ENCODE measurements around the gene TSPAN6. TPM values are rescaled to one million over a fixed set of nuclear protein-coding genes. Genes with fewer than 3 reads are reported as not detected.

The TSPAN6 gene
- total and polyA plus RNA-seq, 10 of the 15 experiments (the other 5 are each of a cell fraction or from before 2014, with no cell fraction given): 0.04 to 0.23 (median 0.08) TPM; not detected in 5

- ChIA-PET SMC1A (ENCODE audit: uncharacterized antibody, unreplicated experiment) (no interaction called here), RAD21 (ENCODE audit: unreplicated experiment) (no interaction called here), POLR2A (no interaction called here), CTCF (interaction anchor here (7.5 kb wide), 1 partner anchor 85 kb away, joined by 128 read pairs; no protein-coding TSS in a partner anchor)
- in situ Hi-C loops (cut with MboI): no loop called here
- Histone ChIP-seq H3K36me3 (ENCODE audit: control insufficient read depth in 2 of 2, insufficient read depth in 2 of 2, low read length in 1 of 2) (no peaks in the 10 kb centered on the region), H3K4me2 (ENCODE audit: control insufficient read depth, insufficient read depth) (no peak overlapping the region), H3K9ac (ENCODE audit: control insufficient read depth, insufficient read depth, low read length) (no peak overlapping the region), H3K9me3 (replicated peaks; ENCODE audit: control insufficient read depth, insufficient read depth, low read length) (no peaks in the 10 kb centered on the region), H3K4me1 (ENCODE audit: control insufficient read depth, insufficient read depth, low read length) (peaks cover 7% of the 10 kb centered on the region; the same call in 1 of the 2 replicates), H4K20me1 (ENCODE audit: control insufficient read depth, insufficient read depth) (no peaks in the 10 kb centered on the region), H3K27me3 (replicated peaks in 1 of 2; ENCODE audit: control insufficient read depth in 2 of 2, insufficient read depth in 2 of 2, low read length in 1 of 2) (no peaks in the 10 kb centered on the region; a peak in 1 of 4 replicates), H2AFZ (ENCODE audit: control insufficient read depth, low read depth, low read length) (no peak overlapping the region), H3K27ac (ENCODE audit: control insufficient read depth, insufficient read depth) (no peak overlapping the region), H3K4me3 (no peak overlapping the region), H3K79me2 (ENCODE audit: control insufficient read depth, insufficient read depth, low read length) (no peaks in the 10 kb centered on the region)
- no peak for ATAC-seq
- intact Hi-C loops (cut with micrococcal nuclease; ENCODE audit: unreplicated experiment): no loop called here
- no TSS peak for BruUV-seq (replicated peaks)
- no peak for FAIRE-seq
- no peak for DNase-seq (ENCODE audit: low read depth, low spot score)
- WGBS (ENCODE audit: insufficient coverage, insufficient replicate concordance, low lambda C conversion rate, missing lambda C conversion rate): 59% methylated on average over 8 of the region's 8 CpGs
- TF ChIP-seq BMI1 (IDR thresholded peaks at IDR 0.05; ENCODE audit: borderline replicate concordance) (no peak), PBX3 (IDR thresholded peaks at IDR 0.05; ENCODE audit: insufficient replicate concordance, low read depth, low read length) (no peak), E2F8 (IDR thresholded peaks at IDR 0.05; ENCODE audit: low read depth, partially characterized antibody) (no peak), MYB (IDR thresholded peaks at IDR 0.05; ENCODE audit: borderline replicate concordance, low read depth, low read length) (no peak), HDAC6 (IDR thresholded peaks at IDR 0.05; ENCODE audit: unreplicated experiment) (no peak), BCLAF1 (IDR thresholded peaks at IDR 0.05) (no peak), BRCA1 (IDR thresholded peaks at IDR 0.05; ENCODE audit: low read depth, low read length) (no peak), MEF2B (IDR thresholded peaks at IDR 0.05; ENCODE audit: partially characterized antibody, poor library complexity, severe bottlenecking) (no peak), EGR1 (IDR thresholded peaks at IDR 0.05; ENCODE audit: borderline replicate concordance in 1 of 2, low read depth in 2 of 2, low read length in 2 of 2) (no peak), SMAD5 (IDR thresholded peaks at IDR 0.05; ENCODE audit: low read depth) (no peak), HSF1 (IDR thresholded peaks at IDR 0.05; ENCODE audit: low read depth, low read length) (no peak)
- TF ChIP-seq, protein P1, sequence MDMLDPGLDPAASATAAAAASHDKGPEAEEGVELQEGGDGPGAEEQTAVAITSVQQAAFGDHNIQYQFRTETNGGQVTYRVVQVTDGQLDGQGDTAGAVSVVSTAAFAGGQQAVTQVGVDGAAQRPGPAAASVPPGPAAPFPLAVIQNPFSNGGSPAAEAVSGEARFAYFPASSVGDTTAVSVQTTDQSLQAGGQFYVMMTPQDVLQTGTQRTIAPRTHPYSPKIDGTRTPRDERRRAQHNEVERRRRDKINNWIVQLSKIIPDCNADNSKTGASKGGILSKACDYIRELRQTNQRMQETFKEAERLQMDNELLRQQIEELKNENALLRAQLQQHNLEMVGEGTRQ (IDR thresholded peaks at IDR 0.05; ENCODE audit: borderline replicate concordance, low read depth, low read length): no peak
- TF ChIP-seq, protein P2, sequence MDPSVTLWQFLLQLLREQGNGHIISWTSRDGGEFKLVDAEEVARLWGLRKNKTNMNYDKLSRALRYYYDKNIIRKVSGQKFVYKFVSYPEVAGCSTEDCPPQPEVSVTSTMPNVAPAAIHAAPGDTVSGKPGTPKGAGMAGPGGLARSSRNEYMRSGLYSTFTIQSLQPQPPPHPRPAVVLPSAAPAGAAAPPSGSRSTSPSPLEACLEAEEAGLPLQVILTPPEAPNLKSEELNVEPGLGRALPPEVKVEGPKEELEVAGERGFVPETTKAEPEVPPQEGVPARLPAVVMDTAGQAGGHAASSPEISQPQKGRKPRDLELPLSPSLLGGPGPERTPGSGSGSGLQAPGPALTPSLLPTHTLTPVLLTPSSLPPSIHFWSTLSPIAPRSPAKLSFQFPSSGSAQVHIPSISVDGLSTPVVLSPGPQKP (IDR thresholded peaks at IDR 0.05; ENCODE audit: low read depth, low read length): no peak
Observed at GRCh38 chrX:100682939-100683338, 46.3 kb upstream of the TSPAN6 start.
